Stimulated activated CD8-positive, alpha-beta memory T cell treated with anti-CD3 and anti-CD28 coated beads, Interleukin-7, amount 100 ng/mL, for 48 hours (primary cell): Measurements from ENCODE around the gene FGFR3.

ENCODE experiments used
- DNase-seq, 2 donors: peaks; one replicate each; pipeline ENCODE4 v3.0.0-alpha.2; 2020; ENCODE audit warnings: low read depth in 1 of 2; ENCODE audit errors: extremely low read depth in 1 of 2

Gene FGFR3

GRCh38 chr4:1801286-1801958, 8.3 kb downstream of the FGFR3 start:
- no peak for DNase-seq

- DNase-seq: no peak
Measured at GRCh38 chr4:1802151-1802715, 9.1 kb downstream of the FGFR3 start.

GRCh38 chr4:1802720-1803522, 9.8 kb downstream of the FGFR3 start:
- no peak for DNase-seq

- no peak for DNase-seq
Measured at GRCh38 chr4:1803523-1804423, 10.7 kb downstream of the FGFR3 start.

- DNase-seq: no peak
Measured at GRCh38 chr4:1804638-1805492, 11.8 kb downstream of the FGFR3 start.

GRCh38 chr4:1805493-1806222, 12.6 kb downstream of the FGFR3 start:
- DNase-seq: no peak

- DNase-seq: no peak
Measured at GRCh38 chr4:1806223-1806564, 13.1 kb downstream of the FGFR3 start.

- no peak for DNase-seq
Measured at GRCh38 chr4:1806596-1807331, 13.7 kb downstream of the FGFR3 start.

GRCh38 chr4:1807332-1807777, 14.3 kb downstream of the FGFR3 start:
- no peak for DNase-seq

GRCh38 chr4:1808396-1808795, 15.3 kb downstream of the FGFR3 start:
- no peak for DNase-seq

- DNase-seq: no peak
Measured at GRCh38 chr4:1808851-1809753, 16.0 kb downstream of the FGFR3 start.

- DNase-seq: peak; percentile 37 to 54
Measured at GRCh38 chr4:1809754-1810502, 16.8 kb downstream of the FGFR3 start.

GRCh38 chr4:1810765-1811164, 17.7 kb downstream of the FGFR3 start:
- no peak for DNase-seq

GRCh38 chr4:1812720-1813119, 19.6 kb downstream of the FGFR3 start:
- DNase-seq: no peak

- no peak for DNase-seq
Measured at GRCh38 chr4:1813231-1813630, 20.1 kb downstream of the FGFR3 start.

- DNase-seq: no peak
Measured at GRCh38 chr4:1813915-1814314, 20.8 kb downstream of the FGFR3 start.

- no peak for DNase-seq
Measured at GRCh38 chr4:1814453-1814852, 21.4 kb downstream of the FGFR3 start.
